Stimulated activated CD8-positive, alpha-beta memory T cell treated with anti-CD3 and anti-CD28 coated beads, Interleukin-4, amount 100 ng/mL, for 24 hours (primary cell): Measurements from ENCODE around the gene APOL3.
"Not testable (repeated sequence)": the region's sequence is repeated elsewhere in the genome, so short reads cannot be mapped to it uniquely, and the experiment has no call there.

ENCODE experiments used
- DNase-seq: peaks from one replicate; pipeline ENCODE4 v3.0.0-alpha.2; 2020; ENCODE audit warnings: low read depth

APOL3 gene

DNA sequence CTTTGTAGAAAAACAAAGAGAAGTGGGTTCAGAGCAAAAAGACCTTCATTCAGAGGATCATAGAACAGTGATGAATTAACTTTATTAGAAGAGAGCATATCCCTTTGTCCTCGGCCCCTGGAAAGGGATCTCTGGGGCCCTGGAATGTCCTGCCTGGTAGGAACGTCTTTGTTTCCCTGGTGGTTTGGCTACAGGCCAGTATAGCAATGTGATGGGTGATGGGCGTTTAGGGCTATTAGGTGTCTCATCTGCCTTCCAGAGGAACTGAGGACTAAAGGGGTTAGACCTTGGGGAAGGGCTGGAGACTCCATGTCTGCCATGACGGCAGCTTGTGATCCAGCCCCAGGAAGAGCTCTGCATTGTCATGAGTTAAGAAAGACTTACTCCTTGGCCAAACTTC is 32.0 kb upstream of the APOL3 start:
- no peak for DNase-seq

GRCh38 chr22:36191106-36191836 is 30.7 kb upstream of the APOL3 start:
- DNase-seq: no peak

DNA sequence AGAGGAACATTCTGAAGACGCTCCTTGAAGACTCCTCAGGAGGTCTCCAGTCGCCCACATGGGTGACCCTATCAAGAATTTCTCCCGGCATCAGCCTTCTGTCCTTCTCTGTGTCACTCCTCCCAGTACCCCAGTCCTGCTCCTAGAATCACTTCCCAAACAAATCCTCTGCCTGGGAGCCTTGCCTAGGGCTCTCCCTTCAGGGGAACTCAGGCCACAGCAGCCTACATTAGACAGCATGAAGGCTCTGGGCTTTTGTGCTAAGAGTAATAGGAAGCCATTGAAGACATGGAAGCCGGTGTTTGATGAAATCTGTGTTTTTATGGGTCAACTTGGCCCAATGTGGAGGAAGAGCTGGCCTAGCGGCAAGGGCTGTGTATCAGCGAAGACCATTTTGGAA is 27.3 kb upstream of the APOL3 start:
- DNase-seq: not testable (repeated sequence)

DNA sequence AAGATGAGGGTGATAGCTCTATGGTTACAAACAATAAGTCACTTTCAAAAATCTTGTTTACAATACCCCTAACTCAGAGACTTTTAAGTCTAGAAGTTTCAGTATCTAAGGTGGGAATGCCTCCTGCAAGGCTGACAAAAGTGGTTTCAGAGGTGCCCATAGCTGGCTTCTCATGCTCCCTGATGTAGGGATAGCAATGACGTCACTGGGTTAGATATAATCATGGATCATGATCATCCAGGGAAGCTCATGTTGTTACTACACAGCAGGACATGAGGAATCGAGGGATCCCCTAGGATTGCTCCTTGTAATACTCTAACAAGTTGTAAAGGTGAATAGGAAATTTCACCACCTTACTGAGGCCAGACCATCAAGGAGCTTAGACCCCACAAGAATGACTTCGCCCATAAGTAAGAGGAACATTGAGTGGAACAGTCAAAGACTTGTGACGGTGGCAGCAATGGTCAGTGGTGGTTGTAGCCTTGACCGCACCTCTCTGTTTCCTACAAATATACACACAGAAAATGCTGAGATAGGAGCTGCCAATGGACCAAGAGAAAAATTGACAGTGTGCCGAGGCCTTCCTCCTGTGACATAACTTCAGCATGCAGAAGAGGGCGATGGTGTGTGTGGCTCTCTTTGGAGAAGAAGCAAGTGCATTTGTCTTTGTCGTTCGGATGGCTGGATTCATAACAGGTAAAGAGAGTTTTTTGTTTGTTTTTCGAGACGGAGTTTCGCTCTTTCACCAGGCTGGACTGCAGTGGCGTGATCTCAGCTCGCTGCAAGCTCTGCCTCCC is 25.5 kb upstream of the APOL3 start:
- DNase-seq: no peak

GRCh38 chr22:36184433-36185025 is 24.0 kb upstream of the APOL3 start:
- no peak for DNase-seq

- DNase-seq: no peak
Measured at GRCh38 chr22:36183446-36183845, 22.9 kb upstream of the APOL3 start.

- no peak for DNase-seq
Measured at GRCh38 chr22:36182857-36183256, 22.3 kb upstream of the APOL3 start.

DNA sequence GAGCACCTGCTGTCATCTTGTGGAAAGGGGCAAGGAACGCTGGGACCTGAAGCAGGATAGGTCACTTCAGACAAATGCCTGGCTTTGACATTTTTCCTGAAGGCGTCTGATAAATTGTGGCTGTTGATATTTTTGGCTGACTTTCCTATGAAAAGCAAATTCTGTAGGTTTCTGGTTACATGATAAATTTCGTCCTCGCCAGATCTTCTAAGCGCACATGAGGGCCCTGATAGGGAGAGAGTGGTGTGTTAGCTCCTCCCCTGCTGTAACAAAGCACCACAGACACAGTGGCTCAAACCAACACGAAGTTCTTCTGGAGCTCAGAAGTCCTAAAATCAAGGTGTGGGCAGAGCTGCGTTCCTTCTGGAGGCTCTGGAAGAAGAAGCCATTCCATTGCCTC is 21.5 kb upstream of the APOL3 start:
- DNase-seq: no peak

GRCh38 chr22:36180928-36181327 is 20.4 kb upstream of the APOL3 start:
- no peak for DNase-seq

GRCh38 chr22:36180038-36180880 is 19.7 kb upstream of the APOL3 start:
- DNase-seq: peak; percentile 81

DNA sequence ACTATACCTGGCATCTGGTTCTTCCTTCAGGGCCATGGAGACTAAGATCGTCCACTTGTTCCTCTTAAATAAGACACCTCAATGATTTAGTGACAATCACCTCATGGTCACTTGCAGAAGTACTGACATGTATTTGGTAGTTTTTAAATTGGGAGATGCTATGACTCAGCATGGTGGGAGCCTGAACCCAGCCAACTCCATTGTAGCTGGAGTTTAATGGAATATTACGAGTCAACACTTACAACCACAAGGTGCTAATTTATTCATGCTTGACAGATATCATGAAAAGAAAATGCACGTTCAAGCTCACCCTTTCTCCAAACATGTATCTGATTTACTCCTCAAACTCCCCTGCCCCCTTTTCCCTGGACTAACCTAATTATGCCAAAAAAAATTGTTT is 16.6 kb upstream of the APOL3 start:
- no peak for DNase-seq

DNA sequence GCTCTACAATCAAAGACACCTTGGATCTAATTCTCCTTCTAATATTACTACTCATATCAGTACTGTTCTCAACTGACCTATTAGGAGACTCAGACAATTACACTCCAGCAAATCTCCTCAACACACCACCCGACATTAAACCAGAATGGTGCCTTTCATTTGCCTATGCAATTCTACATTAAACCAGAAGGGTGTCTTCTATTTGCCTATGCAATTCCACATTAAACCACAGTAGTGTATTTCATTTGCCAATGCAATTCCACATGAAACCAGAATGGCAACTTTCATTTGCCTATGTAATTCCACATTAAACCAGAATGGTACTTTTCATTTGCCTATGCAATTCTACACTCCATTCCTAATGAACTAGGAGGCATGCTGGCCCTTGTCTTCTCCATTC is 15.3 kb upstream of the APOL3 start:
- no peak for DNase-seq

DNA sequence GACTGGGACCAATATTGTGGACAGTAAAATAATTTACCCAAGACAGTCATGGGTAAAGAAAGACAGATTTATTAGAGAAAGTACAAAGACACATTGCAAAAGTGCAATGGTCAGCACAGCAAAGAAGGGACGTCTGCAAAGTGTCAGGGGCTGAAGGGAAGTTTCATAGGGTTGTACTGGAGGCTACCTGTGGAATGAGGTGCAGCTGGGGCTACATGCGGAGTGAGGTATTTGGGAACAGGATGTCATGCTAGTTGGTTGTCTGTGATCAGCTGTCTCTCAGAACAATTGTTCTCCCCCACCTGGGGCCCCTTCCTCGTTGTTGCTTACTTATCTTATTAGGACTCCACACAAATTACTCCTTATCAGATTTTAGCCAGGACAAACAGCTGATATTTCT is 11.4 kb upstream of the APOL3 start:
- DNase-seq: no peak

- DNase-seq: no peak
Measured at GRCh38 chr22:36166518-36167220, 6.1 kb upstream of the APOL3 start.

DNA sequence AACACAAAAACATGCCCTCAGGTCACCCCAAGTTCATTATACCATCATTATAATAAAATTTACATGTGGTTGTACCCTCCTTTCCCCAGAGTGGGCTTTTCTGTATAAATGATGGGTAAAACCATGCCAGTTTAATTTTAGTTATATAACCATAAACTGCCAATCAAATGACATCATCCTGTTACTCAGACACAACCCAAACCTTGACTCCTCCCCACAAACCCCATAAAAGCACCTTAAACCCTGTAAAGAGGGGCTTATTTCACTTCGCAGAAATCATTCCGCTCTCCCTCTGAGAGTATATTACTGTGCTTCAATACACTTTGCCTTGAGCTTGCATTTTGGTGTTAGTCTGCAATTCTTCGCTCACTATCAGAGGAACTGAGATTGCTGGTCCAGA is 5.5 kb upstream of the APOL3 start:
- no peak for DNase-seq

GRCh38 chr22:36165141-36165540 is 4.6 kb upstream of the APOL3 start:
- no peak for DNase-seq

DNA sequence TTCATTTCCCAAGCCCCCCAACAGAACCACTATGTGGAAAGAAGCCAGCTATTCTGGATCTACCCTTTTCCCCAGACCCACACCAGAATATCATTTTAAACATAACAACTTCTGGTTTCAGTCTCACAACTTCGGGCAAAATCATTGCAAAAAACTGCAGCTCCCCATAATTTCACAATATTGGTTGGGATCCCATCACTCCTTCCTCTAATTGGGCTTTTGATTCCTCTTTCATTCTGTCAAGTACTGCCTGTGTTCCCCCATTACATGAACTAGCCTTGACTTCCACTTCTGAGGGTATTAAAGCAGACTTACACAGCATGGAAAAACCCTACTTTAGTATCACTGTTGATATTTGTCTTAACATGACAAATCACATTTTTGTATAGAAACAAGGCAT is 4.1 kb upstream of the APOL3 start:
- DNase-seq: no peak

DNA sequence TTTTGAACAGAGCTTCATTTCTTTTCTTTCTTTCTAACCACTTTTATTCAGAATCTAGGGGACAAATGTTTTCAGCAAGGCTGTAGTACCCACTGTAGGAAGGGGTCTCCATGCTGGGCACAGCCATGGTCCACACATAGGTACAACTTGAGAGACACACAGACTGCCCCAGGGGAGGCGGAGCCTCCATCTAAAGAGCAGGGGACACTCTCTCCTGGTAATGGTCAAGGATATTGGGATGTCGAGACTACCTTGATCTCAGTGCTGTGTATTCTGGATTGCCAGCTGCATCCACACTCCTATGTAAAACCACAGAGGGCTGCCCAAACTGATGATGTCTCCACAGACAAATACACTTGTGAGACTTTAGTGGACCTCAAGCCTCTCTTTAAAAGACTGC is 2.9 kb upstream of the APOL3 start:
- no peak for DNase-seq

DNA sequence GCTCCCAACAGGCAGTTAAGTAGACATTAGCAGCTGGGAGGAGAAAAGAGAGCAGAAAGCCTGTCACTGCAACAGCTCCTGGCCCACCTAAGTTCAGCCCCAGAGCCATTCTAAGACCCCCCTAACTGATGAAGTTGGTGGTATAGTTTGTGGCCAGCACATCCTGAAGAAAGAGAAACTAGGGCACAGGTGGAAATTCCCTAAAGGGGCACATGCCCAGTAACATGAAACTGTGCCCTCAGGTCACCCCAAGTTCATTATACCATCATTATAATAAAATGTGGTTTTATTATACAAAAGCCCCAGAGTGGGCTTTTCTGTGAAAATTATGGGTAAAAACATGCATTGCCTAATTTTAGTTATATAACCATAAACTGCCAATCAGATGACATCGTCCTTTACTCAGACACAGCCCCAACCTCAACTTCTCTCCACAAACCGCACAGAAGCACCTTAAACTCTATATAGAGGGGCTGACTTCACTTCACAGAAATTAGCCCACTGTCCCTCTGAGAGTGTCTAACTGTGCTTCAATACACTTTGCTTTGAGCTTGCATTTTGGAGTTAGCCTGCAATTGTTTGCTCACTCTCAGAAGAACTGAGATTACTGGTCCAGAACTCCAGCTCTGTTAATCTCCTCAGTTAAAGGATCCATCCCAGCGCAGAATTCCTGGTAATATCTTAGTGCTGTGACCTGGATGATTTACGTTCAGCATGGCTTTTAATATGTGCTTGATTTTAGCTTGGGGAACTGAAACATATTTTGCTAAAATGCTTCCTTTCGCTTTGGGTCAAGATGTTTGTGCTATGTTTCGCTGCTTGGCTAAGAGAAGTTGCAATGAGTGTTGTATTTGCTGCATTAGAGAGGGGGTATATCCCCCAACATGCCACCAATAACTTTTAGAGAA is 1.8 kb upstream of the APOL3 start:
- DNase-seq: no peak

DNA sequence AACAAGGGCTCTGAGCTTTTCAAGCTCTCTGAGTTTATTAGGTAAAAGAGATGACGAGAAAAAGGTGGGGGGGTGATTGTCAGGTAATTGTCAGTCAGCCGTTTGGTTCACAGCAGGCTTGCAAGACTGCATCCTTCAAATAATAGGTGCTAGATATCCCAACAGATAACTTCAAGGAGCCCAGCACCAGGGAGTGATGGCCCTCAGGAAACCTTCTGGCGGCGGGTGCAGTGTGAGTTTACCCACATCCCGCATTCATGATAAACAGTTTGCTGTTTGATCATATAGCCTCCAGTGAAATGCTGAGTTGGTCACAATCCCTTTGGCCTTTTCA is 1.2 kb upstream of the APOL3 start:
- not testable (repeated sequence) for DNase-seq
